A673 (cell line): ENCODE data around the gene PPA2. TPM values are rescaled to one million over a fixed set of nuclear protein-coding genes. Genes with fewer than 3 reads are reported as not detected.

Source experiments
- BruUV-seq: library from RNA; stranded (reverse); fragments of 400-500 nt; replicated peaks from 2 replicates; lab custom pipeline; 2021; lab: Mats Ljungman, UMichigan
- CTCF ChIA-PET: fragments of 300-600 bp; sonication (Branson Sonifier 250); formaldehyde crosslinking; loops from one replicate; lab custom pipeline; 2022; ENCODE audit warnings: antibody characterized with exemption; lab: Charles Lee
- POLR2A ChIA-PET: fragments of 300-600 bp; sonication (Branson Sonifier 250); formaldehyde crosslinking; loops from one replicate; lab custom pipeline; 2022; ENCODE audit warnings: antibody characterized with exemption; ENCODE audit not compliant: low non-redundant PET; lab: Charles Lee
- DNase-seq: peaks from one replicate; pipeline ENCODE4 v3.0.0-alpha.2; 2015; ENCODE audit warnings: low spot score
- H3K27ac ChIP-seq: fragments of 200-600 bp; sonication (generic); 2 replicates; pipeline ENCODE4 v1.5.1; 2016; ENCODE audit warnings: mixed run types, low read depth, mild to moderate bottlenecking, mixed read lengths, antibody characterized with exemption, low read length; ENCODE audit not compliant: poor library complexity, severe bottlenecking
- H3K27me3 ChIP-seq: fragments of 200-600 bp; sonication (generic); replicated peaks from 2 replicates; pipeline ENCODE4 v1.6.1; 2017; ENCODE audit warnings: mixed run types, low read depth, mild to moderate bottlenecking, mixed read lengths, antibody characterized with exemption, low read length; ENCODE audit not compliant: insufficient read depth, poor library complexity
- H3K36me3 ChIP-seq: fragments of 200-600 bp; sonication (generic); 2 replicates; pipeline ENCODE4 v1.6.1; 2016; ENCODE audit warnings: mixed run types, mild to moderate bottlenecking, mixed read lengths, antibody characterized with exemption, low read length; ENCODE audit not compliant: insufficient read depth, poor library complexity, severe bottlenecking
- H3K4me1 ChIP-seq: fragments of 200-600 bp; sonication (generic); 2 replicates; pipeline ENCODE4 v1.6.1; 2017; ENCODE audit warnings: mixed run types, mild to moderate bottlenecking, mixed read lengths, antibody characterized with exemption, low read length; ENCODE audit not compliant: insufficient read depth, poor library complexity, severe bottlenecking
- H3K4me3 ChIP-seq: fragments of 200-600 bp; sonication (generic); 2 replicates; pipeline ENCODE4 v1.5.1; 2016; ENCODE audit warnings: low read depth, mixed run types, mild to moderate bottlenecking, mixed read lengths, low read length; ENCODE audit not compliant: poor library complexity, severe bottlenecking
- H3K9me3 ChIP-seq: fragments of 200-600 bp; sonication (generic); 2 replicates; pipeline ENCODE4 v1.6.1; 2016; ENCODE audit warnings: mixed run types, low read depth, mild to moderate bottlenecking, mixed read lengths, antibody characterized with exemption, low read length; ENCODE audit not compliant: poor library complexity, severe bottlenecking
- EZH2 ChIP-seq: fragments of 200-600 bp; sonication (generic); IDR thresholded peaks from 2 replicates; pipeline ENCODE4 v1.6.1; 2017; ENCODE audit warnings: borderline replicate concordance, low read depth, mild to moderate bottlenecking, mixed read lengths, antibody characterized with exemption, low read length; ENCODE audit not compliant: poor library complexity, severe bottlenecking
- intact Hi-C: fragments of 100-400 bp; cut with micrococcal nuclease; formaldehyde crosslinking; loops from one replicate; pipeline ENCODE4 v1.10.0; 2022; ENCODE audit not compliant: unreplicated experiment
- total RNA-seq: library from RNA; stranded (reverse); gene quantifications from 2 replicates; pipeline ENCODE4 v1.2.3, GENCODE V29; 2021
- TF ChIP-seq, protein P1 (sequence below): fragments of 300-800, 200-600 bp; sonication (generic); conservative IDR thresholded peaks from 2 replicates; pipeline ENCODE4 v1.5.1; 2017; ENCODE audit warnings: low read depth, mild to moderate bottlenecking, antibody characterized with exemption, low read length, moderate library complexity, mixed read lengths

Gene PPA2
- total RNA-seq, 1 experiment from 2014 or later: 136 TPM

DNA sequence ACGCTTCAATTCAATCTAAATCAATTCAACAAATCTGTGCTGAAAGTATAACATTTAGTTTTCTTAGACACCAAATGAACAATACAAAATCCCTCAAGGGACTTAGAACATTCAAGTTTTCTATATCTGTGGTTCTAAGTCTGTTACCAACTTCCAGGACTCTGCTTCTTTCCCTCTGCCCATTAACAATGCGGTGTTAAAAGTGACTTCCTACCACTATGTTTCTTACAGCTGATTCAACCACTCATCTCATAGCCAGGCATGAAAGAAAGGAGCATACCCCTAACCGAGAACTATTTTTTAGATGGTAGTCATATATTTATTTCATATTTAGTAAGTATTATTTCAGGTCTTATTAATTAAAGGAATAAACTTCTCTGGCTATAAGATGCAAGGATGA lies 38.9 kb downstream of the PPA2 start:
- Histone ChIP-seq H3K4me1 (no peaks in the 10 kb centered on the region), H3K27ac (no peak overlapping the region), H3K4me3 (no peak overlapping the region), H3K9me3 (peaks cover 8% of the 10 kb centered on the region), H3K27me3 (no peaks in the 10 kb centered on the region), H3K36me3 (peaks cover 64% of the 10 kb centered on the region)
- CTCF ChIA-PET: no interaction called here
- TF ChIP-seq, protein P1, sequence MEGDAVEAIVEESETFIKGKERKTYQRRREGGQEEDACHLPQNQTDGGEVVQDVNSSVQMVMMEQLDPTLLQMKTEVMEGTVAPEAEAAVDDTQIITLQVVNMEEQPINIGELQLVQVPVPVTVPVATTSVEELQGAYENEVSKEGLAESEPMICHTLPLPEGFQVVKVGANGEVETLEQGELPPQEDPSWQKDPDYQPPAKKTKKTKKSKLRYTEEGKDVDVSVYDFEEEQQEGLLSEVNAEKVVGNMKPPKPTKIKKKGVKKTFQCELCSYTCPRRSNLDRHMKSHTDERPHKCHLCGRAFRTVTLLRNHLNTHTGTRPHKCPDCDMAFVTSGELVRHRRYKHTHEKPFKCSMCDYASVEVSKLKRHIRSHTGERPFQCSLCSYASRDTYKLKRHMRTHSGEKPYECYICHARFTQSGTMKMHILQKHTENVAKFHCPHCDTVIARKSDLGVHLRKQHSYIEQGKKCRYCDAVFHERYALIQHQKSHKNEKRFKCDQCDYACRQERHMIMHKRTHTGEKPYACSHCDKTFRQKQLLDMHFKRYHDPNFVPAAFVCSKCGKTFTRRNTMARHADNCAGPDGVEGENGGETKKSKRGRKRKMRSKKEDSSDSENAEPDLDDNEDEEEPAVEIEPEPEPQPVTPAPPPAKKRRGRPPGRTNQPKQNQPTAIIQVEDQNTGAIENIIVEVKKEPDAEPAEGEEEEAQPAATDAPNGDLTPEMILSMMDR: no peak
- no peak for TF ChIP-seq EZH2
- no TSS peak for BruUV-seq
- intact Hi-C loops: no loop called here
- POLR2A ChIA-PET: no interaction called here
- no peak for DNase-seq

DNA sequence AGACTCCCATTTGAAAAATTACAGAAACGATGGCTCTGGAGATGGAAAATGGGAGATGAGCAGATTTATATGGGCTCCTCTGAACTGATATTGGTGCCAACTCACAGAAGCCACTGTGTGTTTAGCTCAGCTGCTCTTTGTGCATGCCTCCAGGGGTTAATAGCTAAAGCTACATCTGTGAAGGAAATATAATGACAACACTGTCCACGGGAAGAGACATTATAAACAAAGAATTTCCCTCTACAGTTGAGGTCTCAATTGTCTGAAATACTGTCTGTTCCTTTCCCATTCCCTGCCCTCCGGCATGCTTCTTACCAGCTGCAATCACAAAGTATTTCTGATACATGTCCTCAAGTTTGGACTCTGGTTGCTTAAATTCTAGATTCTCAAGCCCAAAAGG lies 40.4 kb downstream of the PPA2 start:
- peaks cover 8% of the 10 kb centered on the region for H3K9me3 ChIP-seq
- POLR2A ChIA-PET: no interaction called here
- no peak overlapping the region for H3K4me3 ChIP-seq
- no peak for DNase-seq
- BruUV-seq: no TSS peak
- no peaks in the 10 kb centered on the region for H3K27me3 ChIP-seq
- intact Hi-C loops: no loop called here
- H3K36me3 ChIP-seq: peaks cover 63% of the 10 kb centered on the region
- TF ChIP-seq, protein P1: no peak
- no peak for TF ChIP-seq EZH2
- CTCF ChIA-PET: no interaction called here
- no peaks in the 10 kb centered on the region for H3K4me1 ChIP-seq
- H3K27ac ChIP-seq: no peak overlapping the region

DNA sequence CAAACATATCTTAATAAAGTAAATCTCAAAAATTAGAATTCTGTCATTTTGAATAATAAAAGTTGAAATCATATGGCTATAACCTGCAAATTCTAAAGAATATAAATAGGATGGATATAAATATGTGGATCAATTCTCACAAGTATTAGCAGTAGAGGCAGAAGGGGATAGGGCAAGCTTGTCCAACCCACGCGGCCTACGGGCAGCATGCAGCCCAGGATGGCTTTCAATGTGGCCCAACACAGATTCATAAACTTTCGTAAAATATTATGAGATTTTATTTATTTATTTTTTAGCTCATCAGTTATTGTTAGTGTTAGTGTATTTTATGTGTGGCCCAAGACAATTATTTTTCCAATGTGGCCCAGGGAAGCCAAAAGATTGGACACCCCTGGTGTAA lies 41.4 kb downstream of the PPA2 start:
- no peak for DNase-seq
- Histone ChIP-seq H3K27ac (no peak overlapping the region), H3K4me3 (no peak overlapping the region), H3K27me3 (no peaks in the 10 kb centered on the region), H3K9me3 (peaks cover 8% of the 10 kb centered on the region), H3K4me1 (no peaks in the 10 kb centered on the region), H3K36me3 (peaks cover 53% of the 10 kb centered on the region)
- TF ChIP-seq, protein P1: no peak
- TF ChIP-seq EZH2: no peak
- CTCF ChIA-PET: no interaction called here
- intact Hi-C loops: no loop called here
- POLR2A ChIA-PET: no interaction called here
- no TSS peak for BruUV-seq
